C4-2B (cell line): Measurements from ENCODE around the gene CHST13.

Experiments
- CTCF ChIP-seq: fragments of 450-650 bp; conservative IDR thresholded peaks from 2 replicates; pipeline ENCODE4 v1.5.1; 2017; ENCODE audit warnings: mild to moderate bottlenecking
- ZFX ChIP-seq: fragments of 450-650 bp; IDR thresholded peaks from 2 replicates; pipeline ENCODE4 v1.6.1; 2017

GRCh38 chr3:126537730-126538281, 13.9 kb downstream of the CHST13 start:
- no peak for TF ChIP-seq CTCF
- TF ChIP-seq ZFX: no peak
